ENCODE data around the gene COCH.
"Not testable (repeated sequence)": the region's sequence is repeated elsewhere in the genome, so short reads cannot be mapped to it uniquely, and the experiment has no call there.

COCH gene

GRCh38 chr14:30875788-30876053 is 1.4 kb downstream of the COCH start:
- DNase-seq (ENCODE audit: low read depth in 2 of 2) = no peak

- DNase-seq (ENCODE audit: low read depth in 2 of 2) = no peak
Observed at GRCh38 chr14:30876692-30877091, 2.3 kb downstream of the COCH start.

GRCh38 chr14:30882431-30882830 is 8.1 kb downstream of the COCH start:
- DNase-seq (ENCODE audit: low read depth in 2 of 2) = no peak

GRCh38 chr14:30883508-30884294 is 9.3 kb downstream of the COCH start:
- no peak for DNase-seq (ENCODE audit: low read depth in 2 of 2)

- no peak for DNase-seq (ENCODE audit: low read depth in 2 of 2)
Observed at GRCh38 chr14:30884901-30885300, 10.5 kb downstream of the COCH start.

GRCh38 chr14:30885840-30886740 is 11.7 kb downstream of the COCH start:
- DNase-seq (ENCODE audit: low read depth in 2 of 2) = no peak

GRCh38 chr14:30888480-30889243 is 14.3 kb downstream of the COCH start:
- no peak for DNase-seq (ENCODE audit: low read depth in 2 of 2)

- no peak for DNase-seq (ENCODE audit: low read depth in 2 of 2)
Observed at GRCh38 chr14:30889244-30889594, 14.9 kb downstream of the COCH start.

GRCh38 chr14:30893819-30894218 is 19.5 kb downstream of the COCH start:
- DNase-seq (ENCODE audit: low read depth in 2 of 2) = no peak

GRCh38 chr14:30894923-30895515 is 20.7 kb downstream of the COCH start:
- DNase-seq (ENCODE audit: low read depth in 2 of 2) = no peak

- DNase-seq (ENCODE audit: low read depth in 2 of 2) = no peak
Observed at GRCh38 chr14:30896435-30896834, 22.1 kb downstream of the COCH start.

- not testable (repeated sequence) for DNase-seq (ENCODE audit: low read depth in 2 of 2)
Observed at GRCh38 chr14:30897121-30897520, 22.8 kb downstream of the COCH start.

- no peak for DNase-seq (ENCODE audit: low read depth in 2 of 2)
Observed at GRCh38 chr14:30903285-30904124, 29.1 kb downstream of the COCH start.

GRCh38 chr14:30906752-30907658 is 32.6 kb downstream of the COCH start:
- no peak for DNase-seq (ENCODE audit: low read depth in 2 of 2)

GRCh38 chr14:30907659-30908057 is 33.3 kb downstream of the COCH start:
- no peak for DNase-seq (ENCODE audit: low read depth in 2 of 2)

GRCh38 chr14:30908826-30909225 is 34.5 kb downstream of the COCH start:
- DNase-seq (ENCODE audit: low read depth in 2 of 2) = no peak

- no peak for DNase-seq (ENCODE audit: low read depth in 2 of 2)
Observed at GRCh38 chr14:30914812-30915211, 40.5 kb downstream of the COCH start.

GRCh38 chr14:30915596-30915995 is 41.2 kb downstream of the COCH start:
- no peak for DNase-seq (ENCODE audit: low read depth in 2 of 2)

- DNase-seq (ENCODE audit: low read depth in 2 of 2) = no peak
Observed at GRCh38 chr14:30921305-30921704, 46.9 kb downstream of the COCH start.

- no peak for DNase-seq (ENCODE audit: low read depth in 2 of 2)
Observed at GRCh38 chr14:30921788-30922187, 47.4 kb downstream of the COCH start.
